Sigmoid colon (tissue), 7 donors: ENCODE results near the gene USP13. TPM values are rescaled to one million over a fixed set of nuclear protein-coding genes. Genes with fewer than 3 reads are reported as not detected.

Experiments used
- DNase-seq: peaks from one replicate; pipeline ENCODE4 v3.0.0-alpha.2; 2019
- H3K27ac ChIP-seq, 4 donors: fragments of 200-600 bp; sonication (generic); one replicate each; pipeline ENCODE4 v1.5.1; 2016 to 2019; ENCODE audit warnings: mild to moderate bottlenecking in 1 of 4
- H3K27me3 ChIP-seq, 3 donors: fragments of 200-600 bp; sonication (generic); one replicate each; pipeline ENCODE4 v1.5.1; 2019; ENCODE audit warnings: mild to moderate bottlenecking in 1 of 3
- H3K36me3 ChIP-seq, 4 donors: fragments of 200-600 bp; sonication (generic); one replicate each; pipeline ENCODE4 v1.5.1; 2016 to 2019
- H3K4me1 ChIP-seq, 4 donors: fragments of 200-600 bp; sonication (generic); one replicate each; pipeline ENCODE4 v1.5.1; 2017 to 2019
- H3K4me3 ChIP-seq, 4 donors: fragments of 200-600 bp; sonication (generic); one replicate each; pipeline ENCODE4 v1.5.1; 2017 to 2019; ENCODE audit warnings: mild to moderate bottlenecking in 2 of 4, moderate library complexity in 1 of 4
- H3K9me3 ChIP-seq, 4 donors: fragments of 200-600 bp in 3 of 4; sonication (generic) in 3 of 4; one replicate each; pipeline versions ENCODE4 v1.5.1 to v1.6.1; 2013 to 2019
- EP300 ChIP-seq, 4 donors: sonication (generic); formaldehyde crosslinking; IDR thresholded peaks; one replicate each; pipeline ENCODE4 v1.6.1; 2017; ENCODE audit warnings: antibody characterized with exemption in 4 of 4
- POLR2A ChIP-seq, 2 donors: fragments of 450-650 bp; IDR thresholded peaks; one replicate each; pipeline ENCODE4 v1.6.1; 2016; ENCODE audit warnings: antibody characterized with exemption in 2 of 2, mild to moderate bottlenecking in 2 of 2, moderate library complexity in 2 of 2
- POLR2AphosphoS5 ChIP-seq, 4 donors: sonication (generic); formaldehyde crosslinking; IDR thresholded peaks; one replicate each; pipeline ENCODE4 v1.6.1; 2017; ENCODE audit warnings: antibody characterized with exemption in 4 of 4
- whole genome bisulfite sequencing, 2 donors: extraction: QIAGEN DNeasy Blood & Tissue Kit; methylation state at CpG; one replicate each; pipeline ENCODE4 v1.1.7; 2013; 5-methylcytosine and 5-hydroxymethylcytosine counted together
- intact Hi-C: fragments of 100-400 bp; cut with DNase I; formaldehyde crosslinking; loops from one replicate; pipeline ENCODE4 v1.15.1; 2023
- polyA plus RNA-seq, 3 donors: library from polyadenylated mRNA; stranded (reverse); fragments of 200-250 nt; gene quantifications; one replicate each; pipeline ENCODE4 v1.2.3, GENCODE V29; 2013
- total RNA-seq, 4 donors: library from RNA; depleted of rRNA; stranded (reverse); fragments of >200 nt; gene quantifications; one replicate each; pipeline ENCODE4 v1.1.0, GENCODE V29; 2016
- TF ChIP-seq, protein P1 (sequence below), 4 experiments: fragments of 450-650 bp in 3 of 4; fragments of 200-600 bp in 1 of 4; IDR thresholded peaks; one replicate each; pipeline ENCODE4 v1.5.1; 2016 to 2019; ENCODE audit warnings: antibody characterized with exemption in 4 of 4, mild to moderate bottlenecking in 3 of 4, moderate library complexity in 2 of 4
- donor health status: healthy with polysubstance abuse.
- donor health status: Bipolar disorder and iron deficiency.
- donor health status: healthy.

USP13 gene
- total and polyA plus RNA-seq, 7 donors = 0.69 to 11.1 (median 7.2) TPM

- Histone ChIP-seq H3K9me3 (no peaks in the 10 kb centered on the region), H3K27me3 (no peaks in the 10 kb centered on the region), H3K27ac (no peak overlapping the region), H3K36me3 (peaks cover 0 to 2% (median 0%) of the 10 kb centered on the region in 4 donors), H3K4me1 (no peaks in the 10 kb centered on the region), H3K4me3 (no peak overlapping the region)
- no peak for DNase-seq
- 96% methylated on average over 4 of the region's 4 CpGs for WGBS, 2 donors
- TF ChIP-seq POLR2A (IDR thresholded peaks at IDR 0.05) = no peak
- TF ChIP-seq EP300 (IDR thresholded peaks at IDR 0.05) = no peak
- TF ChIP-seq, protein P1, sequence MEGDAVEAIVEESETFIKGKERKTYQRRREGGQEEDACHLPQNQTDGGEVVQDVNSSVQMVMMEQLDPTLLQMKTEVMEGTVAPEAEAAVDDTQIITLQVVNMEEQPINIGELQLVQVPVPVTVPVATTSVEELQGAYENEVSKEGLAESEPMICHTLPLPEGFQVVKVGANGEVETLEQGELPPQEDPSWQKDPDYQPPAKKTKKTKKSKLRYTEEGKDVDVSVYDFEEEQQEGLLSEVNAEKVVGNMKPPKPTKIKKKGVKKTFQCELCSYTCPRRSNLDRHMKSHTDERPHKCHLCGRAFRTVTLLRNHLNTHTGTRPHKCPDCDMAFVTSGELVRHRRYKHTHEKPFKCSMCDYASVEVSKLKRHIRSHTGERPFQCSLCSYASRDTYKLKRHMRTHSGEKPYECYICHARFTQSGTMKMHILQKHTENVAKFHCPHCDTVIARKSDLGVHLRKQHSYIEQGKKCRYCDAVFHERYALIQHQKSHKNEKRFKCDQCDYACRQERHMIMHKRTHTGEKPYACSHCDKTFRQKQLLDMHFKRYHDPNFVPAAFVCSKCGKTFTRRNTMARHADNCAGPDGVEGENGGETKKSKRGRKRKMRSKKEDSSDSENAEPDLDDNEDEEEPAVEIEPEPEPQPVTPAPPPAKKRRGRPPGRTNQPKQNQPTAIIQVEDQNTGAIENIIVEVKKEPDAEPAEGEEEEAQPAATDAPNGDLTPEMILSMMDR (IDR thresholded peaks at IDR 0.05) = no peak
- no peak for TF ChIP-seq POLR2AphosphoS5 (IDR thresholded peaks at IDR 0.05)
- intact Hi-C loops = no loop called here
These were observed 63.4 kb downstream of the USP13 start for GRCh38 chr3:179716226-179716625.

- peaks cover 0 to 6% (median 0%) of the 10 kb centered on the region in 4 donors for H3K36me3 ChIP-seq
- no peaks in the 10 kb centered on the region for H3K9me3 ChIP-seq
- H3K4me1 ChIP-seq = no peaks in the 10 kb centered on the region
- no peak for TF ChIP-seq POLR2A (IDR thresholded peaks at IDR 0.05)
- no peak for TF ChIP-seq POLR2AphosphoS5 (IDR thresholded peaks at IDR 0.05)
- TF ChIP-seq, protein P1 (IDR thresholded peaks at IDR 0.05) = no peak
- TF ChIP-seq EP300 (IDR thresholded peaks at IDR 0.05) = no peak
- H3K27ac ChIP-seq = peak overlapping the region in 1 of 4 donors; percentile 11
- 78 to 94% methylated on average over 2 of the region's 2 CpGs for WGBS, 2 donors
- no peaks in the 10 kb centered on the region for H3K27me3 ChIP-seq
- intact Hi-C loops = no loop called here
- no peak overlapping the region for H3K4me3 ChIP-seq
- DNase-seq = no peak
These were observed 64.0 kb downstream of the USP13 start for GRCh38 chr3:179716811-179717210.

- TF ChIP-seq POLR2A (IDR thresholded peaks at IDR 0.05) = no peak
- no peak for TF ChIP-seq EP300 (IDR thresholded peaks at IDR 0.05)
- TF ChIP-seq POLR2AphosphoS5 (IDR thresholded peaks at IDR 0.05) = no peak
- TF ChIP-seq, protein P1 (IDR thresholded peaks at IDR 0.05) = no peak
- 91% methylated on average over 1 of the region's 1 CpG for WGBS, 2 donors
- Histone ChIP-seq H3K27me3 (no peaks in the 10 kb centered on the region), H3K36me3 (peaks cover 0 to 10% (median 0%) of the 10 kb centered on the region in 4 donors), H3K4me1 (no peaks in the 10 kb centered on the region), H3K27ac (peak overlapping the region in 1 of 4 donors; percentile 11), H3K9me3 (no peaks in the 10 kb centered on the region), H3K4me3 (no peak overlapping the region)
- intact Hi-C loops = no loop called here
- no peak for DNase-seq
These were observed 64.4 kb downstream of the USP13 start for GRCh38 chr3:179717219-179717618.

- 95 to 97% methylated on average over 10 of the region's 10 CpGs for WGBS, 2 donors
- Histone ChIP-seq H3K4me1 (no peaks in the 10 kb centered on the region), H3K27ac (no peak overlapping the region), H3K27me3 (no peaks in the 10 kb centered on the region), H3K36me3 (peaks cover 0 to 11% (median 0%) of the 10 kb centered on the region in 4 donors), H3K4me3 (no peak overlapping the region), H3K9me3 (no peaks in the 10 kb centered on the region)
- TF ChIP-seq, protein P1 (IDR thresholded peaks at IDR 0.05) = no peak
- TF ChIP-seq EP300 (IDR thresholded peaks at IDR 0.05) (no peak), POLR2A (IDR thresholded peaks at IDR 0.05) (no peak), POLR2AphosphoS5 (IDR thresholded peaks at IDR 0.05) (no peak)
- no peak for DNase-seq
- intact Hi-C loops = no loop called here
These were observed 66.4 kb downstream of the USP13 start for GRCh38 chr3:179719048-179719734.
